Measurements from ENCODE around the gene WDR75.

Gene WDR75

DNA sequence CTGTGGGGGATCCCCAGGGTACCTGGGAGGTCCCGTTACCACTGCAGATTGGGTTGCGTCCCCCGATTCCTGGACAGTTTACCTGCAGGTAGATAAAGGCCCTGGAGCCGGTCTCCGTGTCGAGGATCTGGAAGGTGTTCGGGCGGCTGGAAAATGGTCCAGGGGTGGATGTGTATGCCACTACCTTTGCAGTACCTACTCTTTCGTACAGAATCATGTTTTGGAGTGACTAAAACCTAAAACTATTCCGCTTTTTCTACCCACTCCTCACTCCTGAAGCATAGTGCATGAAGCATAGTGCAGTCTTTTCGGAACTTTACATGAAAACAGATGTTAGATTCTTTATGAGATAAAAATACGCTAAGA is 418 bp downstream of the WDR75 start:
- TF ChIP-seq, protein P1, sequence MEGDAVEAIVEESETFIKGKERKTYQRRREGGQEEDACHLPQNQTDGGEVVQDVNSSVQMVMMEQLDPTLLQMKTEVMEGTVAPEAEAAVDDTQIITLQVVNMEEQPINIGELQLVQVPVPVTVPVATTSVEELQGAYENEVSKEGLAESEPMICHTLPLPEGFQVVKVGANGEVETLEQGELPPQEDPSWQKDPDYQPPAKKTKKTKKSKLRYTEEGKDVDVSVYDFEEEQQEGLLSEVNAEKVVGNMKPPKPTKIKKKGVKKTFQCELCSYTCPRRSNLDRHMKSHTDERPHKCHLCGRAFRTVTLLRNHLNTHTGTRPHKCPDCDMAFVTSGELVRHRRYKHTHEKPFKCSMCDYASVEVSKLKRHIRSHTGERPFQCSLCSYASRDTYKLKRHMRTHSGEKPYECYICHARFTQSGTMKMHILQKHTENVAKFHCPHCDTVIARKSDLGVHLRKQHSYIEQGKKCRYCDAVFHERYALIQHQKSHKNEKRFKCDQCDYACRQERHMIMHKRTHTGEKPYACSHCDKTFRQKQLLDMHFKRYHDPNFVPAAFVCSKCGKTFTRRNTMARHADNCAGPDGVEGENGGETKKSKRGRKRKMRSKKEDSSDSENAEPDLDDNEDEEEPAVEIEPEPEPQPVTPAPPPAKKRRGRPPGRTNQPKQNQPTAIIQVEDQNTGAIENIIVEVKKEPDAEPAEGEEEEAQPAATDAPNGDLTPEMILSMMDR (IDR thresholded peaks at IDR 0.05; ENCODE audit: extremely low read depth, missing control alignments) = no peak
- peak; percentile 33 for DNase-seq (ENCODE audit: low spot score)

GRCh38 chr2:189442468-189442867 is 1.2 kb downstream of the WDR75 start:
- TF ChIP-seq, protein P1 (IDR thresholded peaks at IDR 0.05; ENCODE audit: extremely low read depth, missing control alignments) = no peak
- no peak for DNase-seq (ENCODE audit: low spot score)

- TF ChIP-seq, protein P1 (IDR thresholded peaks at IDR 0.05; ENCODE audit: extremely low read depth, missing control alignments) = no peak
- peak; percentile 11 for DNase-seq (ENCODE audit: low spot score)
These were observed 3.0 kb downstream of the WDR75 start for GRCh38 chr2:189444322-189444721.

GRCh38 chr2:189446780-189447179 is 5.5 kb downstream of the WDR75 start:
- TF ChIP-seq, protein P1 (IDR thresholded peaks at IDR 0.05; ENCODE audit: extremely low read depth, missing control alignments) = no peak
- DNase-seq (ENCODE audit: low spot score) = no peak

DNA sequence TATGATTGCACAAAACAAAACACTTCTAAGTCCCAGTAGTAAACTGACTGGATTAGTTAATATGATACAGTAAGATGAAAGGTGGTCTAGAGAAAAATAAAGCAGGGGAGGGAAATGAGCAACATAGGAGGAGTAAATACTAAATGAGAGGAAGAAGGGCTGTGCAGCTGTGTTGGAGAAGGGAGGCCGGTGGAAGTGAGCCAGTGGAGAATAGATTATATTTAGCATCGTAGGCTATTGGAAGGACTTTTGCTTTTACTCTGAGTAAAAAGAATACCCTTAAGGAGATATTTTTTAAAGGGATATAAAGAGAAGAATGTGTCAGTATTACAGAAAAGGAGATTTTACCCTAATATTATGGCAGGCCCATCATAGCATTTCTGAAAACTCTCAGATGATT is 12.7 kb downstream of the WDR75 start:
- TF ChIP-seq, protein P1 (IDR thresholded peaks at IDR 0.05; ENCODE audit: extremely low read depth, missing control alignments) = no peak
- DNase-seq (ENCODE audit: low spot score) = no peak

DNA sequence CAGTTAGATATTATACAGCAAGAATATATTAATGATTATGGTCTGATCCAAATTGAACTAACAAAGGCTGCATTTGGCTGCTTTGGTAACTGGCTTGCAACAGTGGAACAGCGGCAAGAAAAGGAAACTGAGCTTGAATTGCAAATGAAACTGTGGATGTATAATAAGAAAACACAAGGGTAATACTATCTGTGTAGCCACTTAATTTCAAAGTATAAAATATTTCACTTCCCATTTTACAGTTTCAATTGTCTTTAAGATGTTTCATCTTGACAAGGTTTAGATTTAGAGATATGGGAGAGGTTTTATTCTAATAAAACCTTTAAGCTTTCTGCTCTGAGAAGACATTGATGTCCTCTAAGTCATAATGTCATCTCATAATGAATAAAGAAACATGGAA is 23.8 kb downstream of the WDR75 start:
- TF ChIP-seq, protein P1 (IDR thresholded peaks at IDR 0.05; ENCODE audit: extremely low read depth, missing control alignments) = no peak
- no peak for DNase-seq (ENCODE audit: low spot score)

DNA sequence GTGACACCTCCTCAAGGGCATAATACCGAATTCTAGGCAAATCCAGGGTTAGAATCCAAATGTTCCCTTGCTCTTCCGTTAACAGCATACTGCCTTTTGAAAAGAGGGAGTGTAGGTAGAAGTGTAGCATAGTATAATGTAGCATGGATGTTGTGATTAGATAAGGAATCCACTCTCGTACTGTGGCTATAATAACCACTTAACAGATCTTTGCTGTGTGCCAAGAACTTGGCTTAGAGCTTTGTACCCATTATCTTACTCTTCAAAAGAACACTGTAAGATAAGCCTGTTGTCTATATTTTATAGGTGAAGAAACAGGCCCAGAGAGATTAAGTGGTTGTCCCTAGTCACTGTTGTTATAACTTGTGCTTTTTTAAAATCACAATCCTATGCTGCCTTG is 24.2 kb downstream of the WDR75 start:
- TF ChIP-seq, protein P1 (IDR thresholded peaks at IDR 0.05; ENCODE audit: extremely low read depth, missing control alignments) = no peak
- no peak for DNase-seq (ENCODE audit: low spot score)
